Stimulated activated naive CD4-positive, alpha-beta T cell treated with Interleukin-2 at 50 U/mL for 16 hours (primary cell): Measurements from ENCODE around the gene PLAAT5.
"Not testable (repeated sequence)": the region's sequence is repeated elsewhere in the genome, so short reads cannot be mapped to it uniquely, and the experiment has no call there.

ENCODE experiments used
- DNase-seq: peaks from one replicate; lab custom pipeline; 2025; lab: John Stamatoyannopoulos, UW

The PLAAT5 gene

DNA sequence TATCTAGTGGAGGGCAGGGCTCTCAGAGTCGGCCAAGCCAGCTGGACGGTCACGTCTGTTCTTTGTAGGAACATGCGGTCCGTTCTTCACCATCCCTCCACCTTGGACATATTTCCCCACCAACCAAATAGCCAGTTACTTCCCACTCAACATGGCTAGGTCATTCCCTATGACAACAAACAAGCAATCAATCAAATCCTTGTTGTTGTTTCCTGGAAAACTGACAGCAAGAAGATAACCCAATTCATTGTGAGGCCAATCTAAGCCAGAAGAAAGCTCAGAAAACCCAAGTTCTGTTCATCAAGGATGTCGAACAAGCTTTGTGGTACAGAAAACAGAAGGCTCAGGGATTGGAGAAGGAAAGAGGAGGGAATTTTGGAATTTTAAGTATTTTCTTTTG lies 10.9 kb downstream of the PLAAT5 start:
- no peak for DNase-seq

DNA sequence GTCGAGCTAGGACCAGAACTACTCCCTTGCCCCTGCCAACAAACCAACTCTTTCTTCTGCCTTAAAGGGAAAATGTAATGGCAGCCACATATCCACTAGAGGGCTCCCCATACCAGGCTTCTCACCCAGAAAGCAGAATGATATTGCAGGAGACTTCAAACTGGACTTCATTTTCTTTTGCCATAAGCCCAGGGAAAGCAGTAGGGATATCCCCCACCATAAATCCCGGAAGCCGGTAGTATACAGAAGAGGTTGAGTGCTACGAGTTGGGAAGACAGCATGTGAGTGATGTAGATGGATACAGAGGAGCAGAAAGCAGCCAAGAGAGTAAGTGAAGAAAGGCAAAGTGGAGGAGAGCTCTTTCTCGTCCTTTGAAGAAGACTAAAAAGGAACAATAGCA lies 12.1 kb downstream of the PLAAT5 start:
- DNase-seq = peak; percentile 19

DNA sequence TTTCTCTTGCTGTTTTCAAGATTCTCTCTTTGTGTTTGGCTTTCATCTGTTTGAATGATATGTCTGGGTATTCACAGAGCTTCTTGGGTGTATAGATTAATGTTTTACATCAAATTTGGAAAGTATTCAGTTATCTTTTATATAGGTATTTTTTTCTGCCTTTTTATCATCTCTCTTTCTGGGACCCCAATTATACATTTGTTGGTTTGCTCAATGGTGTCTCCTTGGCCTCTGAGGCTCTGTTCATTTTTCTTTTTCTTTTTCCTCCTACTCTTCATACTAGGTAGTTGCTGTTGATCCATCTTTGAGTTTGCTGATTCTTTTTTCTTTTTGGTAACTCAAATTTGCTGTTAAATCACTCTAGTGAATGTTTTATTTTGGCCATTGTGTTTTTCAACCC lies 14.3 kb downstream of the PLAAT5 start:
- no peak for DNase-seq

DNA sequence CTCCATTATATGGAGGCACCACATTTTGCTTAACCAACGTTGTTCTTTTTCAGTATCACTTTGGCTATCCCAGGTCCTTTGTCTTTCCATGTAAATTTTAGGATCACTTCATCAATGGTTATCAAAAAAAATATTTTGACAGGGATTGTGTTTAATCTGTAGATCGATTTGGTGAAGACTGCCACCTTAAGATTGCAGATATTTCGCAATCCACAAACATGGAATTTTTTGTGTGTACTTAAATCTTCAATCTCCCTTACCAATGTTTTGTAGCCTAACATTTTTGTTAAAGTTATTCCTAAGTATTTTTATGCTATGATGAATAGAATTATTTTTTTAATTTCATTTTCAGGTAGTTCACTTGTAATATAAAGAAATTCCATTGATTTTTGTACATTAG lies 18.6 kb downstream of the PLAAT5 start:
- DNase-seq = no peak

DNA sequence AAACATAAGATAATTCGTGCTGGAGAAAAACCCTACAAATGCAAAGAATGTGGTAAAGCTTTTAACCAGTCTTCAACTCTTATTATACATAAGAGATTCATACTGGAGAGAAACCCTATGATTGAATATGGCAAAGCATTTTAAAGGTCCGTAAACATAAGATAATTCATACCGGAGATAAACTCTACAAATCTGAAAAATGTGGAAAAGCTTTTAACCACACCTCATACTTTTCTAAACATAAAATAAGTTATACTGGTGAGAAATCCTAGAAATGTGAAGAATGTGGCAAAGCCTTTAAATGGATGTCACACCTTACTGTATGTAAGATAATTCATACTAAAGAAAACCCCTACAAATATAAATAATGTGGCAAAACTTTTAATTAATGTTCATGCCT lies 20.7 kb downstream of the PLAAT5 start:
- no peak for DNase-seq

DNA sequence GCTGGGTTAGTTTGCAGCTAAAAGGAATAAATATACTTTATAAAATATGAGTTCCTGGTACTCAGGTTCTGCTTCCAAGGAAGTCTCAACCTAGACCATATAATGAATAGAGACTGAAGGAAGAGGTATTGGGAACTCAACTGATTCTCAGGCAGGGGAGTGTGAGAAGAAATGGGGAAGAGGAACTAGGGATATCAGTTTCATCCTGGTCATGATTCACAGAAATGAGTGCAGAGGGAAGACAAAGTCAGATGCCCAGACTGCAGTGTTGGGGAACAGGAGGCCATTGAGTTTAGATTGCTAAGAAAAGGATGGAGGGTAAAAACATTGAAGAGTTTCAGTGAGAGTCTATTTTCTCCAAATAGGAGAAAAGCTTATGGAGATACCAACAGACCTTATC lies 28.8 kb downstream of the PLAAT5 start:
- no peak for DNase-seq

DNA sequence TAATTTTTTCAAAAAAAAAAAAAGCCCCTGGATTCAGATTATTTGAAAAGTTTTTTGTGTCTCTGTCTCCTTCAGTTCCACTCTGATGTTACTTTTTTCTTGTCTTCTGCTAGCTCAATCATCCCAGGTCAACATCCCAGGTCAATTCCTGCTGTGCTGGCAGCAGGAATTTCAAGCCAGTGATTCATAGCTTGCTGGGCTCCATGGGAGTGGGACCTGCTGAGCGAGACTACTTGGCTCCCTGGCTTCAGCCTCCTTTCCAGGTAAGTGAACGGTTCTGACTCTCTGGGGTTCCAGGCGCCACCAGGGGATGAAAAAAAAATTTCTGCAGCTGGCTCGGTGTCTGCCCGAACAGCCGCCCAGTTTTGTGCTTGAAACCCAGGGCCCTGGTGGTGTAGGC lies 31.4 kb downstream of the PLAAT5 start:
- DNase-seq = no peak

DNA sequence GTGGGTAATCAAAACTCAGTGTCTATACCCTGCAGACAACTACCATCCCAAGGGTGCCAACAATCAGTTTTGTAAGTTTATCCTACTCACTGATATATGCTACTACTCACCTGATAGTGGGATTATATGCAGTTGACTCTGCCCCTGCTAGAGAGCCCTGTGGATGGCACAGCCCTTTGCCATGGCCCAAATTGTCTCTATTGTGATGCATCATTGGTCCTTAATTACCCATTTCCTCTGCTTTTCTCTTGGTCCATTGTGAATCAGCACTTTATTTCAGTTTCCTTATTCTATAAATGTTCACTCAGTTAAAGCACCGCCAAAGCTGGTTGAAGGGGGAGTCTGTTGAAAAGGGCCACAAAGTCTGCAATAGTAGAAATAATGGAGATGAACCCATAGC lies 42.3 kb downstream of the PLAAT5 start:
- DNase-seq = no peak

DNA sequence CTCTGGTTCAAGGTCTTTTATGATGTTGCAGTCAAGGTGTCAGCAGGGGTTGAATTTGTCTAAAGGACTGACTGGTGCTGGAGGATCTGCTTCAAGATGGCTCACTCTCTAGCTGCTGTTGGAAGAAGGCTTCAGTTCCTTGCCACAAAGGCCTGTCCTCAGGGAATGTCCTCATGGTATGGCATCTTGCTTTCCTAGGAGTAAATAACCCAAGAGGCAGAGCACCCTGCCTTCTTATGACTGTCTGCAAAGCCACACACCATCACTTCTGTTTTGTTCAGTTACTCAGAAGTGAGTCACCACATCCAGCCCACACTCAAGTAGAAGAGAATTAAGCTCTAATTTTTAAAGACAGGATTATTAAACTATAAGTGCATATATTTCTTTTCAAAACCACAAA lies 45.2 kb downstream of the PLAAT5 start:
- DNase-seq = no peak

DNA sequence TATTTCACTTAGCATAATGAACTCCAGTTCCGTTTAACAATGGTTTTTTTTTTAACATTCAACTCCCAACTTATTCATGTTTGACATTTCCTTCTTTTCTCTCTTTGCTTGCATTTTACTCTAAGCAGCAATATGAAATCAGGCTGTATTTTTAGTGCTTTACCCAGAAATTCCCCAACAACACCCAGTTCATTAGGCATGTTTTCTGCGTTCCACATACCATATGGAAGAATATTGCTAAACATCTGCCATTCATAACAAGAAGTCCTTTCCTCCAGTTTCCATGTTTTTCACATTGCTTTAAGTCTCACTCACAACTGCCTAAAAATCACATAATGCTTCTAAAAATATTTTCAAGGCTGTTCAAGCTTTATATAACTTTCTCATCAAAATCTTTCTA lies 45.8 kb downstream of the PLAAT5 start:
- DNase-seq = no peak

DNA sequence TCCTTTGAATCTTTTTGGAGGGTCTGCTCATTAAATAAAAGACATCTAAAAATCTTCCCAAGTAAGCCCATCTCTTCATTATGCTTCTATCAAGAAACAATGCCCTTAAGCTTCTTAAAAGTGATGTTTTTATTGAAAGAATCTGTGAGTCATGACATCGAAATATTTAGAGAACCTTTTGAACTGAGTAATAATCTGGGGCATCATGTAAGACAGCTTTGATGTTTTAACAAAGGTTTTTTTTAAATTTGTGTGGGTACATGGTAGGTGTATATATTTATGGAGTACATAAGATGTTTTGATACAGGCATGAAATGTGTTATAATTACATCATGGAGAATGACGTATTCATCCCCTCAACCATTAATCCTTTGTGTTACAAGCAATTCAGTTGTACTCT lies 46.8 kb downstream of the PLAAT5 start:
- DNase-seq = no peak

DNA sequence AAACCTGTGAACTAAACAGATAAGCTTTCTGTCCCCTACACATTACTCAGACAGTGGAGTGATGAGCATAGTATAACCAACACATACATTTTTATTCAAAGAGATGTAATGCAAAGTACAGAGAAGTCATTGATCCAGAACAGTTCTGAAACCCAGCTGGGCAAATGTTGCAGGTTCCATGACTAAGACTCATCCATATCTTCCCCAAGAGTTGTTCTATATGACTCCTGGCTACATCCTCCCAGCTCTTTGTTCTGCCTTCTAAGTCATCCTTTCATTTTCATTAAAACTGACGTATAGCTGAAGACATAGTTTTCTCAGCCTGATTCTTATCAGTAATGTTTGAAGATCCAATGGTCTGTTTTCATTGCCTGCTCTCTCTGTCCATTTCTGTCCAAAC lies 47.3 kb downstream of the PLAAT5 start:
- no peak for DNase-seq

DNA sequence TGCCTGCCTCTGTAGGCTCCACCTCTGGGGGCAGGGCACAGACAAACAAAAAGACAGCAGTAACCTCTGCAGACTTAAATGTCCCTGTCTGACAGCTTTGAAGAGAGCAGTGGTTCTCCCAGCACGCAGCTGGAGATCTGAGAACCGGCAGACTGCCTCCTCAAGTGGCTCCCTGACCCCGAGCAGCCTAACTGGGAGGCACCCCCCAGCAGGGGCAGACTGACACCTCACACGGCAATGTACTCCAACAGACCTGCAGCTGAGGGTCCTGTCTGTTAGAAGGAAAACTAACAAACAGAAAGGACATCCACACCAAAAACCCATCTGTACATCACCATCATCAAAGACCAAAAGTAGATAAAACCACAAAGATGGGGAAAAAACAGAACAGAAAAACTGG lies 55.1 kb downstream of the PLAAT5 start:
- not testable (repeated sequence) for DNase-seq

DNA sequence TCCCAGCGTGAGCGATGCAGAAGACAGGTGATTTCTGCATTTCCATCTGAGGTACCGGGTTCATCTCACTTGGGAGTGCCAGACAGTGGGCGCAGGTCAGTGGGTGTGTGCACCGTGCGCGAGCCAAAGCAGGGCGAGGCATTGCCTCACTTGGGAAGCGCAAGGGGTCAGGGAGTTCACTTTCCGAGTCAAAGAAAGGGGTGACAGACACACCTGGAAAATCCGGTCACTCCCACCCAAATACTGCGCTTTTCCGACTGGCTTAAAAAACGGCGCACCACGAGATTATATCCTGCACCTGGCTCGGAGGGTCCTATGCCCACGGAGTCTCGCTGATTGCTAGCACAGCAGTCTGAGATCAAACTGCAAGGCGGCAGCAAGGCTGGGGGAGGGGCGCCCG lies 55.6 kb downstream of the PLAAT5 start:
- not testable (repeated sequence) for DNase-seq

DNA sequence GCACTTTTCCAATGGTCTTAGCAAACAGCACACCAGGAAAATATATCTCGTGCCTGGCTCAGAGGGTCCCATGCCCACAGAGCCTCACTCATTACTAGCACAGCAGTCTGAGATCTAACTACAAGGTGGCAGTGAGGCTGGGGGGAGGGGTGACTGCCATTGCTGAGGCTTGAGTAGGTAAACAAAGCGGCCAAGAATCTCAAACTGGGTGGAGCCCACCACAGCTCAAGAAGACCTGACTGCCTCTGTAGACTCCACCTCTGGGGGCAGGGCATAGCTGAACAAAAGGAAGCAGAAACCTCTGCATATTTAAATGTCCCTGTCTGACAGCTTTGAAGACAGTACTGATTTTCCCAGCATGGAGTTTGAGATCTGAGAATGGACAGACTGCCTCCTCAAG lies 60.2 kb downstream of the PLAAT5 start:
- DNase-seq = not testable (repeated sequence)

DNA sequence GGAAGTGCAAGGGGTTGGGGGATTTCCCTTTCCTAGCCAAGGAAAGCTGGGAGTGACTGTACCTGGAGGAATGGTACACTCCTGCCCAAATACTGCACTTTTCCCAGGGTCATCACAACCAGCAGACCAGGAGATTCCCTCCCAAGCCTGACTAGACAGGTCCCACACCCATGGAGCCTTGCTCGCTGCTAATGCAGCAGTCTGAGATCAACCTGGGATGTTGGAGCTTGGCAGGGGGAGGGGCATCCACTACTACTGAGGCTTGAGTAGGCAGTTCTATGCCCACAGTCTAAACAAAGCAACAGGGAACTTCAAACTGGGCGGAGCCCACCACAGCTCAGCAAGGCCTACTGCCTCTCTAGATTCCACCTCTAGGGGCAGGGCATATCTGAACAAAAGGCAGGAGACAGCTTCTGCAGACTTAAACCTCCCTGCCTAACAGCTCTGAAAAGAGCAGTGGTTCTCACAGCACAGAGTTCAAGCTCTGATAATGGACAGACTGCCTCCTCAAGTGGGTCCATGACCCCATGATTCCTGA lies 62.9 kb downstream of the PLAAT5 start:
- no peak for DNase-seq

DNA sequence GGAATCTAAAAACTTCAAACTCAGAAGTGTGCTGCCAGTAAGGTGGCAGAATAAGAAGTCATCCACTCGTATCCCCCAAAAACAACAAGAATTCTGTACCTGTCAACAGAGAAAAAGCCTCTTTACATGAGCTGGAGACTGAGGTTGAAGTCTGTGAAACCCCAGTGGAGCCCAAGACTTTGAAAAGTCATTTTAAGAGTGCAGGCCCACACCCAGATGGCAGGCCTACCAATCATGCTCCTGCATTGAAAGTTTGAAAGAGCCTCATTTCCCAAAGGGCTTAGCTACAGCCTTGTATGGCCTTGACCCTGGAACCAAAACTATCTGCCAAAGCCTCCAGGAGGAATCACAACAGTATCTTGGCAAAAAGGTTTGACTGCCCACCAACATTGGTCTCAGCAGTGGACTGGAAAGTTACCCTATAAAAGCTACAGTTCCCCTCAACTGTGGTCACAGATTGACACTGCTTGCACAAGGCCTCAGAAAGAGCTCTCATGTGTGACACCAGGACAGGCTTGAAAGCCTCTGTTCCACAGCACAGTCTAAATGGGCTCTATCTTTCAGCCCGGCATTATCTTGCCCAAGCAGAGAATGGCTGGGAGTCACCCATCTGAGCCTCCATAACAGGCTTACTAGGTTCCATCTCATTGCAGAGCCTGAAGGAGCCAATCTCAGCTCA lies 73.7 kb downstream of the PLAAT5 start:
- DNase-seq = no peak
